ENCODE results near the gene EPB41L4B.
"Not testable (repeated sequence)": the region's sequence is repeated elsewhere in the genome, so short reads cannot be mapped to it uniquely, and the experiment has no call there.

Gene EPB41L4B

DNA sequence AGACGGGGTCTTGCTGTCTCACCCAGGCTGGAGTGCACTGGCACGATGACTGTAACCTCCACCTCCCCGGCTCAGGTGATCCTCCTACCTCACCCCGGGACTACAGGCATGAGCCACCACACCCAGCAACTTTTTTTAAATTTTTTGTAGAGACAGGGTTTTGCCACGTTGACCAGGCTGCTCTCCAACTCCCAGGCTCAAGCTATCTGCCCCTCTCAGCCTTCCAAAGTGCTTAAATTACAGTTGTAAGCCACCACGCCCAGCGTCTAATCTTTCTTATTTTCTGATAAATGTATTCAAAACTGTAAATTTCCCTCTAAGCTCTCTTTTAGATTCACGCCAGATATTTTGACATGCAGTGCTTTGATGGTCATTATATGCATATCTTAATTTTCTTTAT, 164.2 kb downstream of the EPB41L4B start:
- DNase-seq = no peak

- DNase-seq = no peak
Measured at GRCh38 chr9:109150925-109151545, 169.8 kb downstream of the EPB41L4B start.

DNA sequence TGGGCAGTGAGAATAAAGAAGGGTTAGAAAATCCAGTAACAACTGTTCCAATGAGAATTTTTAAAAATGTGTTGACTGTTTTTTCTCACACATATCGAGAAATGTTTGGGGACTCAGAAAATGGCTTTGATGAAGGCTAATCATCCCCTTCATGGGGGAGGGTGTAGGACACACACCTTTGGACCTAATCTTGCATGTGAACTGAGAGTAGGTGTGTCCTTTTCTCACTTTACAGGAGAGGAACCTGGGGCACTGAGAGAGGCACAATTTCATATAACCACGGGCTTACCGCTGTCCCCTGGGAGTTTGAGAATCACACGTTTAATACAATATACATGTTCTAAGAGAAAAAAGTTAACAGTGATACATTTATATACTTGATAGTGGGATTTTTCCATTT, 171.1 kb downstream of the EPB41L4B start:
- DNase-seq = no peak

GRCh38 chr9:109149089-109149488, 171.8 kb downstream of the EPB41L4B start:
- DNase-seq = no peak

DNA sequence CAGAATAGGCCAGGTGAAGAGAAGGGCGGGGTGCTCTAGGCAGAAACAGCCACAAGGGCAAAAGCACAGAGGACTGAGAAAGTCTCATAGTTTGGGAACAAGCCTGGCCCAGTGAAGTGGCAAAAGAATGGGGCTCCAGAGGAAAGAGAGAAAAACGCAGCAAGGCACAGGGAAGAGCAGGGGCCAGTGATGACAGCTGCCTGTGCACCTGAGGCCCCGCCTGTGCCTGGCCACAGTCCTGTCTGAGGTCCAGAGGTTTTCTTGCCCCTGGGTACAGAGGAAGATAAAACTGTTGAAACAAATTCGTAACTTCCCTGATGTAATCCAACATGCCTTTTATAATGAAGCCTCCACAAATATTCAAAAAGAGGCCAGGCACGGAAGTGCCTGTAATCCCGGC, 175.8 kb downstream of the EPB41L4B start:
- no peak for DNase-seq

DNA sequence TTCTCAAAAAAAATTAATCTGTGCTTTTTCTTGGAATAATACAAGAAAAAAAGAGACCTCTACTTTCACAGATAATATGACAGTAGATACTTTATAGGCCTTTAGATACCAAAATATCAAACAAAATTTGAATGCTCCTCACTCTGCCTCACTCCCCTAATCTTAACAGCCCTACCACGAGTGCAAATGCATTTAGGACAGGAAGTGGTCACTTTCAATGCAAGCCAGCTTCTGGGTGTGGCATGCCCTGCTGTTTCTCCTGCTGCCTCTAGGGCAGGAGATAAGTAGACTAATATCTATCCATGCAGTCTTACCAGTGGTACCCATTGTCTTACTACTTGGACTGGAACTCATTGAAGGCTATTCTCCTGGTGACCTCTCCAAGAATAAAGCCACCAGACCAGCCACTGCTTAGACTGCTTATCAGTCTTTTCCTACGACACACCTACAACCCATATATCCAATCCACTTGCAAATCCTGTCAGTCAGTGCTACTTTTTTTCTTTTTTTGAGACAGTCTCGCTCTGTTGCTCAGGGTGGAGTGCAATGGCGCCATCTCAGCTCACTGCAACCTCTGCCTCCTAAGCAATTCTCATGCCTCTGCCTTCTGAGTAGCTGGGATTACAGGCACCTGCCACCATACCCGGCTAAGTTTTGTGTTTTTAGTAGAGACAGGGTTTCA, 176.8 kb downstream of the EPB41L4B start:
- DNase-seq = peak; percentile 34

DNA sequence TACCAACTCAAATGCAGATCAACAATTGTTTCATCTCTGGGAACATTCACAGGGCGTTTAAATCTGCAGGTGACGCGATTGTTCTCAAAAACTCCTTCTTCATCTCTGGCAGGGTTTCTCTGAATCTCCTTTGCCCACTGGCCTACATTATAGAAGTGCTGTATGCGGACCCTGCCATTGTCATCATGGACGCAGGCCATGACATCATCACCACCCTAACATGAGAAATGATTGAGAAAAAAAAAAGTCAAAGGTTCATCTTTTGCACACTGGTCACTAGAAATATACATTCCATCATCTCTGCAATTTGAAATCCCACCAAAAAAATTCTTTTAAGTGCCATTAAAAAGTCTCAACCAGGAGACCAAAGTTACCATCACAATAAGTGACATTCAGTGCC, 179.5 kb downstream of the EPB41L4B start:
- no peak for DNase-seq

- DNase-seq = no peak
Measured at GRCh38 chr9:109139851-109140250, 181.0 kb downstream of the EPB41L4B start.

GRCh38 chr9:109138421-109138820, 182.4 kb downstream of the EPB41L4B start:
- DNase-seq = no peak

DNA sequence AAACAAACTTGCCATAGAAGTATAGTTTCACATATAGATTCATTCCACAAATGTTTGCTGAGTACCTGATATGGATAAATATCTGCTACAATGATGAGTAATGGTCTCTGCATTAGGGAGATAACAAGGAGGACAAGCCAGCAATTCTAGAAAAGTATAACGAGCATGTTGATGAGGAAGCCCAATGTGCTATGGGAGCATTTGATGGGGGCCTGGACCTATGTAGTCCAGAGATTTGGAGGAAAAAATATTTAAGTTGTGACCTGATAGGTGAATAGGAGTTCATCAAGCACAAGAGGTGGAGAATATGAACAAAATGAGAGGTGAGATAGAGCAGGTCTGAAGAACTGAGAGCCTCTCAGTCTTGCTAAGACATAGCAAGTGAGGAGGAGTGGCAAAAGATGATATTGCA, 186.7 kb downstream of the EPB41L4B start:
- DNase-seq = no peak

- DNase-seq = no peak
Measured at GRCh38 chr9:109133533-109133932, 187.3 kb downstream of the EPB41L4B start.

- no peak for DNase-seq
Measured at GRCh38 chr9:109132567-109133021, 188.3 kb downstream of the EPB41L4B start.

GRCh38 chr9:109129470-109130197, 191.2 kb downstream of the EPB41L4B start:
- no peak for DNase-seq

- not testable (repeated sequence) for DNase-seq
Measured at GRCh38 chr9:109126671-109127070, 194.2 kb downstream of the EPB41L4B start.

GRCh38 chr9:109124121-109124520, 196.7 kb downstream of the EPB41L4B start:
- no peak for DNase-seq

DNA sequence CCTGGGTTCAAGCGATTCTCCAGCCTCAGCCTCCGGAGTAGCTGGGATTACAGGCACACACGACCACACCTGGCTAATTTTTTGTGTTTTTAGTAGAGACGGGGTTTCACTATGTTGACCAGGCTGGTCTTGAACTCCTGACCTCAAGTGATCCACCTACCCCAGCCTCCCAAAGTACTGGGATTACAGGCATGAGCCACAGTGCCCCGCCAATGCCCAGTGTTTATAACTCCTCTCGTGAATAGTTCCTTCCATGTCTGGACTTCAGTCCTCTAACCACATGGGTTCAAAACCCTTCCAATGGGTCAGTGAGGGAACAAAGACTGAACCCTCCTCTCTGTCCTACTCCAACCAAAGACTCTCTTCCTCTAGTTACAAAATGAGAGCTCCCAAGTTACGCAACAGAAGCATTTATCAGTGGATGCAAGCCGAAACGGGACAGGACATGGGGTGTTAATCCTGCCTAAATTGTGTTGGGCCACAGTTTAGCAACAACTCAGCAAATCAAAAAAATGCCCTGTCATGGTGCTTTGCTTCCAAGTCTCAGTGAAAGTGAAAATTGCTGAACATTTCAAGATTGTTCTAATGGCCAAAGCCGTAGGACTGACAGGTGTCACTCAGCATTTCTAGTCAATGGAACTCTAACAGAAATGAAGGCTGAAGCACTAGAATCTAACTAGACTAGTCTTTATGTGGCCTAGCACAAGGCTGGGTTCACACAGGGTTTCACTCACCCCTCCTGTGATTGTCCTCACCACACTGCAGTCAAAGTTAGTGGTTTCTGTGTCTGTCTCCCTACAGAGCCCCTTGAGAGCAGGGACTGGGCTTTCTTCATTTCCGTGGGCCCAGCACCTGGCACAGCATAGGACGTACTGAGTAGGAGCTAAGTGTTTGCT, 197.9 kb downstream of the EPB41L4B start:
- DNase-seq = no peak
